ENCODE results near the gene PCNA. TPM values are rescaled to one million over a fixed set of nuclear protein-coding genes. Genes with fewer than 3 reads are reported as not detected.
"Not testable (repeated sequence)": the region's sequence is repeated elsewhere in the genome, so short reads cannot be mapped to it uniquely, and the experiment has no call there.

PCNA gene
- total and polyA plus RNA-seq, 3 donors from 2014 or later = 55.4 to 121 (median 65.0) TPM

GRCh38 chr20:5077761-5078387 is 41.9 kb downstream of the PCNA start:
- 49 to 77% methylated on average over 4 of the region's 4 CpGs for WGBS, 2 donors
- no peak overlapping the region for H3K4me3 ChIP-seq
- no peaks in the 10 kb centered on the region for H3K27me3 ChIP-seq
- TF ChIP-seq POLR2A (IDR thresholded peaks at IDR 0.05) (no peak), CTCF (IDR thresholded peaks at IDR 0.05) (no peak)
- intact Hi-C loops (cut with DNase I; ENCODE audit: low total_unique reads) = no loop called here
- H3K36me3 ChIP-seq (ENCODE audit: low read depth, missing control alignments) = no peaks in the 10 kb centered on the region
- H3K27ac ChIP-seq = peak overlapping the region; percentile 5 to 16
- peaks cover 12% of the 10 kb centered on the region for H3K4me1 ChIP-seq
- DNase-seq = peak; percentile 41
- no peaks in the 10 kb centered on the region for H3K9me3 ChIP-seq

DNA sequence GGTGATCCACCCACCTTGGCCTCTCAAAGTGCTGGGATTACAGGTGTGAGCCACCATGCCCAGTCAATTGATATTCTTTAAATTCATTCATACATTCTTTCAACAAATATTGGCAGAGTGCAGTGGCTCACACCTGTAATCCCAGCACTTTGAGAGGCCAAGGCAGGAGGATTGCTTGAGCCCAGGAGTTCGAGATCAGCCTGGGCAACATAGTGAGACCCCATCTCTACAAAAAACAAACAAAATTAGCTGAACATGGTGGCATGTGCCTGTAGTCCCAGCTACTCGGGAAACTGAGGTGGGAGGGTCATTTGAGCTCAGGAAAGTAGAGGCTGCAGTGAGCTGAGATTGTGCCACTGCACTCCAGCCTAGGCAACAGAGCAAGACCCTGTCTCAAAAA is 42.8 kb downstream of the PCNA start:
- H3K4me1 ChIP-seq = peaks cover 13% of the 10 kb centered on the region
- WGBS, 2 donors = 85 to 100% methylated on average over 2 of the region's 2 CpGs
- H3K36me3 ChIP-seq (ENCODE audit: low read depth, missing control alignments); H3K27me3 ChIP-seq; intact Hi-C loops (cut with DNase I; ENCODE audit: low total_unique reads); H3K4me3 ChIP-seq; H3K27ac ChIP-seq; DNase-seq; H3K9me3 ChIP-seq: not testable (repeated sequence)

GRCh38 chr20:5074232-5074674 is 45.5 kb downstream of the PCNA start:
- Histone ChIP-seq H3K36me3 (ENCODE audit: low read depth, missing control alignments) (no peaks in the 10 kb centered on the region), H3K27me3 (no peaks in the 10 kb centered on the region), H3K4me3 (no peak overlapping the region), H3K4me1 (peaks cover 9% of the 10 kb centered on the region), H3K9me3 (no peaks in the 10 kb centered on the region), H3K27ac (no peak overlapping the region)
- WGBS, 2 donors = 82 to 89% methylated on average over 3 of the region's 3 CpGs
- intact Hi-C loops (cut with DNase I; ENCODE audit: low total_unique reads) = no loop called here
- no peak for TF ChIP-seq CTCF (IDR thresholded peaks at IDR 0.05)
- no peak for TF ChIP-seq POLR2A (IDR thresholded peaks at IDR 0.05)
- no peak for DNase-seq

- TF ChIP-seq POLR2A (IDR thresholded peaks at IDR 0.05) = no peak
- TF ChIP-seq CTCF (IDR thresholded peaks at IDR 0.05) = no peak
- Histone ChIP-seq H3K36me3 (ENCODE audit: low read depth, missing control alignments) (no peaks in the 10 kb centered on the region), H3K4me1 (peaks cover 9% of the 10 kb centered on the region), H3K27ac (peak overlapping the region in 1 of 2 donors; percentile 48), H3K27me3 (no peaks in the 10 kb centered on the region), H3K9me3 (no peaks in the 10 kb centered on the region), H3K4me3 (no peak overlapping the region)
- WGBS, 2 donors = 67 to 81% methylated on average over 4 of the region's 4 CpGs
- intact Hi-C loops (cut with DNase I; ENCODE audit: low total_unique reads) = no loop called here
- DNase-seq = peak; percentile 21
Measured at GRCh38 chr20:5073660-5074231, 46.0 kb downstream of the PCNA start.

- 58 to 74% methylated on average over 8 of the region's 8 CpGs for WGBS, 2 donors
- H3K4me1 ChIP-seq = peaks cover 9% of the 10 kb centered on the region
- TF ChIP-seq CTCF (IDR thresholded peaks at IDR 0.05) (no peak), POLR2A (IDR thresholded peaks at IDR 0.05) (no peak)
- H3K9me3 ChIP-seq = no peaks in the 10 kb centered on the region
- no peaks in the 10 kb centered on the region for H3K27me3 ChIP-seq
- H3K4me3 ChIP-seq = no peak overlapping the region
- DNase-seq = peak; percentile 85
- H3K36me3 ChIP-seq (ENCODE audit: low read depth, missing control alignments) = no peaks in the 10 kb centered on the region
- H3K27ac ChIP-seq = peak overlapping the region in 1 of 2 donors; percentile 48
- intact Hi-C loops (cut with DNase I; ENCODE audit: low total_unique reads) = no loop called here
Measured at GRCh38 chr20:5072756-5073659, 46.8 kb downstream of the PCNA start.

DNA sequence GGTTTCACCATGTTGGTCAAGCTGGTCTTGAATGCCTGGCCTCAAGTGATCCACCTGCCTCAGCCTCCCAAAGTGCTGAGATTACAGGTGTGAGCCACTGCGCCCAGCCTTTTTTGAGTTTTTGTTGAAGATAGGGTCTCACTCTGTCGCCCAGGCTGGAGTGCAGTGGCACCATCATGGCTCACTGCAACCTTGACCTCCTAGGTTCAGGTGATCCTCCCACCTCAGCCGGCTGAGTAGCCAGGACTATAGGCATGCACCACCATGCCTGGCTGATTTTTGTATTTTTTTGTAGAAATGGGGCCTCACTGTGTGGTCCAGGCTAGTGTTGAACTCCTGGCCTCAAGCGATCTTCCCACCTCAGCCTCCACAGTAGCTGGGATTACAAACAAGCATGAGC is 47.8 kb downstream of the PCNA start:
- DNase-seq; H3K9me3 ChIP-seq; H3K4me3 ChIP-seq; H3K4me1 ChIP-seq; H3K27me3 ChIP-seq; H3K36me3 ChIP-seq (ENCODE audit: low read depth, missing control alignments); H3K27ac ChIP-seq; intact Hi-C loops (cut with DNase I; ENCODE audit: low total_unique reads): not testable (repeated sequence)
- WGBS, 2 donors = 94 to 98% methylated on average over 4 of the region's 4 CpGs
